CD14-positive monocyte (primary cell): Measurements from ENCODE around the gene OR2V2. TPM values are rescaled to one million over a fixed set of nuclear protein-coding genes. Genes with fewer than 3 reads are reported as not detected.
"Not testable (repeated sequence)": the region's sequence is repeated elsewhere in the genome, so short reads cannot be mapped to it uniquely, and the experiment has no call there.

Source experiments
- DNase-seq, 3 donors: peaks; one replicate each; pipeline ENCODE4 v3.0.0-alpha.2; 2011 to 2022
- H2AFZ ChIP-seq: 2 replicates; pipeline ENCODE4 v1.6.0; 2012; ENCODE audit warnings: mild to moderate bottlenecking, low read depth, low read length, inconsistent platforms; ENCODE audit not compliant: insufficient read depth, poor library complexity, severe bottlenecking
- H3K27ac ChIP-seq, 2 donors: 1 replicate in 1 of 2; 2 replicates in 1 of 2; pipeline ENCODE4 v1.5.1; 2012 to 2013; ENCODE audit warnings: low read length in 2 of 2, control low read depth in 1 of 2, inconsistent platforms in 1 of 2, low read depth in 1 of 2, mild to moderate bottlenecking in 1 of 2
- H3K27me3 ChIP-seq, 2 donors: one replicate each; pipeline versions ENCODE4 v1.6.0 to v1.6.1; 2011 to 2013; ENCODE audit warnings: low read length in 2 of 2; ENCODE audit not compliant: control insufficient read depth in 2 of 2, insufficient read depth in 2 of 2
- H3K36me3 ChIP-seq, 2 donors: replicated peaks in 1 of 2; 1 replicate in 1 of 2; 2 replicates in 1 of 2; pipeline versions ENCODE4 v1.5.1 to v1.6.1; 2012 to 2013; ENCODE audit warnings: low read length in 2 of 2, control low read depth in 1 of 2, inconsistent platforms in 1 of 2, mild to moderate bottlenecking in 1 of 2; ENCODE audit not compliant: insufficient read depth in 2 of 2, control insufficient read depth in 1 of 2
- H3K4me1 ChIP-seq, 2 donors: 1 replicate in 1 of 2; 2 replicates in 1 of 2; pipeline versions ENCODE4 v1.5.1 to v1.6.1; 2012 to 2013; ENCODE audit warnings: low read length in 2 of 2, control low read depth in 1 of 2, inconsistent platforms in 1 of 2, mild to moderate bottlenecking in 1 of 2, moderate library complexity in 1 of 2; ENCODE audit not compliant: insufficient read depth in 2 of 2, control insufficient read depth in 1 of 2
- H3K4me2 ChIP-seq: replicated peaks from 2 replicates; pipeline ENCODE3; 2012; ENCODE audit warnings: low read length, moderate library complexity, mild to moderate bottlenecking; ENCODE audit not compliant: poor library complexity, severe bottlenecking; ENCODE audit errors: extremely low read depth
- H3K4me3 ChIP-seq, 3 experiments: fragments of 200-600 bp in 1 of 3; sonication (generic) in 1 of 3; replicated peaks in 1 of 3; 1 replicate in 2 of 3; 2 replicates in 1 of 3; pipeline ENCODE4 v1.5.1; 2011 to 2013; ENCODE audit warnings: low read length in 3 of 3, mild to moderate bottlenecking in 3 of 3, control low read depth in 2 of 3, low read depth in 2 of 3, inconsistent platforms in 1 of 3, moderate library complexity in 1 of 3
- H3K79me2 ChIP-seq: 2 replicates; pipeline ENCODE4 v1.6.0; 2012; ENCODE audit warnings: mild to moderate bottlenecking, control low read depth, inconsistent platforms, low read length, moderate library complexity; ENCODE audit not compliant: insufficient read depth
- H3K9ac ChIP-seq: 2 replicates; pipeline ENCODE4 v1.6.0; 2017; ENCODE audit warnings: low read length, mild to moderate bottlenecking; ENCODE audit not compliant: insufficient read depth, poor library complexity, severe bottlenecking
- H3K9me3 ChIP-seq, 2 donors: replicated peaks in 1 of 2; 1 replicate in 1 of 2; 2 replicates in 1 of 2; pipeline versions ENCODE4 v1.5.1 to v1.6.1; 2012 to 2013; ENCODE audit warnings: low read length in 2 of 2, control low read depth in 1 of 2; ENCODE audit not compliant: control insufficient read depth in 1 of 2, insufficient read depth in 1 of 2
- H4K20me1 ChIP-seq: 2 replicates; pipeline ENCODE4 v1.6.0; 2012; ENCODE audit warnings: mild to moderate bottlenecking, low read length, control low read depth, moderate library complexity; ENCODE audit not compliant: insufficient read depth
- H3K27ac Mint-ChIP-seq, 7 donors: one replicate each; pipeline ENCODE4 v1.8.0; 2020; ENCODE audit warnings: mild to moderate bottlenecking in 7 of 7, mixed read lengths in 7 of 7, moderate library complexity in 6 of 7, inconsistent platforms in 2 of 7
- H3K27me3 Mint-ChIP-seq, 3 donors: one replicate each; pipeline ENCODE4 v1.8.0; 2021 to 2022; ENCODE audit warnings: low read depth in 3 of 3, mild to moderate bottlenecking in 3 of 3, mixed read lengths in 3 of 3, moderate library complexity in 3 of 3, inconsistent platforms in 1 of 3
- H3K36me3 Mint-ChIP-seq, 2 donors: one replicate each; pipeline ENCODE4 v1.8.0; 2020; ENCODE audit warnings: mixed read lengths in 2 of 2, inconsistent platforms in 1 of 2, mild to moderate bottlenecking in 1 of 2
- H3K4me1 Mint-ChIP-seq: one replicate; pipeline ENCODE4 v1.8.0; 2020; ENCODE audit warnings: mild to moderate bottlenecking, mixed read lengths
- H3K4me3 Mint-ChIP-seq, 2 donors: one replicate each; pipeline ENCODE4 v1.8.0; 2020; ENCODE audit warnings: mild to moderate bottlenecking in 2 of 2, mixed read lengths in 2 of 2, moderate library complexity in 1 of 2
- H3K9me3 Mint-ChIP-seq, 7 donors: one replicate each; pipeline ENCODE4 v1.8.0; 2020 to 2022; ENCODE audit warnings: mixed read lengths in 7 of 7, mild to moderate bottlenecking in 6 of 7, moderate library complexity in 6 of 7, inconsistent platforms in 2 of 7
- CTCF ChIP-seq: fragments of 200-600 bp; IDR thresholded peaks from one replicate; pipeline ENCODE4 v1.8.0; 2022; ENCODE audit warnings: antibody characterized with exemption, mild to moderate bottlenecking
- WGBS: methylation state at CpG from one replicate; pipeline ENCODE4 v1.1.5; 2013; ENCODE audit warnings: missing lambda C conversion rate; ENCODE audit not compliant: insufficient coverage; 5-methylcytosine and 5-hydroxymethylcytosine counted together
- intact Hi-C, 2 donors: fragments of 100-400 bp; cut with micrococcal nuclease; formaldehyde crosslinking; loops; one replicate each; pipeline versions ENCODE4 v1.15.0 to v1.15.1; 2023
- polyA plus RNA-seq, 3 donors: library from polyadenylated mRNA; depleted of rRNA in 1 of 3; unstranded in 2 of 3; stranded (reverse) in 1 of 3; fragments of 300-500 nt in 2 of 3; fragments of >200 nt in 1 of 3; fragmentation: Illumina TruSeq in 2 of 3; gene quantifications; 1 replicate in 2 of 3; 2 replicates in 1 of 3; pipeline ENCODE4 v1.2.3, GENCODE V29; 2012 to 2021

Gene OR2V2
- polyA plus RNA-seq, 3 donors, result not detected

GRCh38 chr5:181167814-181168488, 20.6 kb downstream of the OR2V2 start:
- H2AFZ ChIP-seq, result no peak overlapping the region
- peaks cover 57 to 94% of the 10 kb centered on the region in 2 donors for H3K27me3 ChIP-seq
- Mint-ChIP-seq H3K36me3 (peaks cover 4 to 12% of the 10 kb centered on the region in 2 donors), H3K9me3 (peaks cover 7 to 33% (median 14%) of the 10 kb centered on the region in 7 donors), H3K27me3 (peaks cover 87 to 96% (median 89%) of the 10 kb centered on the region in 3 donors), H3K4me1 (peaks cover 30% of the 10 kb centered on the region), H3K27ac (no peak overlapping the region), H3K4me3 (peak overlapping the region in 1 of 2 donors; percentile 81)
- H3K36me3 ChIP-seq, result no peaks in the 10 kb centered on the region
- H3K79me2 ChIP-seq, result no peaks in the 10 kb centered on the region
- DNase-seq, result no peak
- H3K4me3 ChIP-seq, result no peak overlapping the region
- H3K27ac ChIP-seq, result no peak overlapping the region
- no peak overlapping the region for H3K4me2 ChIP-seq
- intact Hi-C loops, result no loop called here
- peak; percentile 55 for TF ChIP-seq CTCF
- WGBS, result 7% methylated on average over 9 of the region's 11 CpGs
- H3K9ac ChIP-seq, result no peak overlapping the region
- H4K20me1 ChIP-seq, result no peaks in the 10 kb centered on the region
- H3K9me3 ChIP-seq, result peaks cover 0 to 27% of the 10 kb centered on the region in 2 donors
- peaks cover 12 to 20% of the 10 kb centered on the region in 2 donors for H3K4me1 ChIP-seq

DNA sequence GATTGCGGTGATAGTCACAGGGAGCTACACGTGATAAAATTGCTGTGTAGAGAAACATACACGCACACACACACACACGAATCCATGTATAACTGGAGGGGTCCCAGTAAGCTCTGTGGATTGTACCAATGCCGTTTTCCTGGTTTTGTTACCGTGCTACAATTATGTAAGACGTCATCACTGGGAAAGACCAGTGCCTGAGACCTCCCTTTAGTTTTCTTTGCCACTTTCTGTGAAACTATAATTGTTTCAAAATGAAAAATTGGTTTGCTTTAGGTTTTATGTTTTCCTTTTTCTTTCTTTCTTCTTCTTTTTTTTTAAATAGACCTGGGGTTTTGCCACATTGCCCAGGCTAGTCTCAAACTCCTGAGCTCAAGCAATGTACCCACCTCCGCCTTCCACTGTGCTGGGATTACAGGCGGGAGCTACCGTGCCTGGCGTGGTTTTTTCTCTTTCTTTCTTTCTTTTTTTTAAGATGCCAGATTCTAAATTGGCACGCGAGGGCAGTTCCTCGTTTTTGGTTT, 21.3 kb downstream of the OR2V2 start:
- peak overlapping the region in 1 of 2 donors; percentile 81 for H3K4me3 Mint-ChIP-seq
- Histone ChIP-seq H3K27me3 (peaks cover 58 to 93% of the 10 kb centered on the region in 2 donors), H3K4me1 (peaks cover 15 to 24% of the 10 kb centered on the region in 2 donors), H2AFZ (no peak overlapping the region), H3K4me3 (no peak overlapping the region), H3K27ac (no peak overlapping the region), H3K79me2 (no peaks in the 10 kb centered on the region), H4K20me1 (no peaks in the 10 kb centered on the region), H3K4me2 (no peak overlapping the region), H3K36me3 (no peaks in the 10 kb centered on the region), H3K9me3 (peaks cover 0 to 28% of the 10 kb centered on the region in 2 donors), H3K9ac (no peak overlapping the region)
- H3K9me3 Mint-ChIP-seq, result peaks cover 6 to 36% (median 16%) of the 10 kb centered on the region in 7 donors
- H3K27me3 Mint-ChIP-seq, result peaks cover 89 to 97% (median 94%) of the 10 kb centered on the region in 3 donors
- H3K4me1 Mint-ChIP-seq, result peaks cover 32% of the 10 kb centered on the region
- 32% methylated on average over 4 of the region's 14 CpGs for WGBS
- TF ChIP-seq CTCF, result no peak
- H3K36me3 Mint-ChIP-seq, result peaks cover 4 to 14% of the 10 kb centered on the region in 2 donors
- no peak for DNase-seq
- H3K27ac Mint-ChIP-seq, result no peak overlapping the region
- intact Hi-C loops, result no loop called here

GRCh38 chr5:181169459-181170236, 22.3 kb downstream of the OR2V2 start:
- intact Hi-C loops, H3K79me2 ChIP-seq, H3K27ac ChIP-seq, H3K27ac Mint-ChIP-seq, H3K9ac ChIP-seq, H3K36me3 ChIP-seq, H3K4me3 ChIP-seq, DNase-seq, H4K20me1 ChIP-seq: not testable (repeated sequence)
- Histone ChIP-seq H3K4me1 (peaks cover 17 to 25% of the 10 kb centered on the region in 2 donors), H3K4me2 (peak overlapping the region; percentile 25), H3K27me3 (peaks cover 56 to 94% of the 10 kb centered on the region in 2 donors), H3K9me3 (peaks cover 0 to 29% of the 10 kb centered on the region in 2 donors), H2AFZ (peak overlapping the region; percentile 10)
- 5% methylated on average over 38 of the region's 50 CpGs for WGBS
- H3K9me3 Mint-ChIP-seq, result peaks cover 2 to 32% (median 22%) of the 10 kb centered on the region in 7 donors
- peak overlapping the region in 1 of 2 donors; percentile 81 for H3K4me3 Mint-ChIP-seq
- peaks cover 33% of the 10 kb centered on the region for H3K4me1 Mint-ChIP-seq
- peaks cover 91 to 97% (median 94%) of the 10 kb centered on the region in 3 donors for H3K27me3 Mint-ChIP-seq
- H3K36me3 Mint-ChIP-seq, result peaks cover 4 to 14% of the 10 kb centered on the region in 2 donors
